ENCODE data around the gene SLC44A3. TPM values are rescaled to one million over a fixed set of nuclear protein-coding genes. Genes with fewer than 3 reads are reported as not detected.

Gene SLC44A3
- total RNA-seq, 1 donor from 2014 or later, result 19.3 TPM

- DNase-seq, result no peak
- Histone ChIP-seq H3K27ac (no peak overlapping the region), H3K36me3 (no peaks in the 10 kb centered on the region), H3K4me3 (no peak overlapping the region), H3K4me1 (no peaks in the 10 kb centered on the region), H3K27me3 (ENCODE audit: low read depth) (no peaks in the 10 kb centered on the region), H3K9me3 (no peaks in the 10 kb centered on the region)
- ATAC-seq, result peak; percentile 32 to 93
- intact Hi-C loops (cut with DNase I), result no loop called here
- TF ChIP-seq CTCF (IDR thresholded peaks at IDR 0.05), result no peak
These were observed 122.3 kb downstream of the SLC44A3 start for GRCh38 chr1:94942171-94943128.

Other genes starting within 250 kb of the SLC44A3 start
- 151 TPM for gene CNN3, start 106.8 kb downstream of the SLC44A3 start, total RNA-seq

Measured in lower lobe of right lung (tissue), 2 donors.